ENCODE data around the gene ARL4D.
"Not testable (repeated sequence)": the region's sequence is repeated elsewhere in the genome, so short reads cannot be mapped to it uniquely, and the experiment has no call there.

ARL4D gene

GRCh38 chr17:43363181-43363925 is 35.4 kb upstream of the ARL4D start:
- Histone ChIP-seq H3K23ac (ENCODE audit: low read length) (no peak overlapping the region), H3K18ac (ENCODE audit: low read length) (no peak overlapping the region), H3K4me1 (ENCODE audit: control insufficient read depth in 1 of 2, insufficient read depth in 2 of 2, low read length in 2 of 2) (peaks cover 2 to 10% of the 10 kb centered on the region in 2 experiments), H4K91ac (ENCODE audit: low read depth, low read length) (peak overlapping the region; percentile 1), H3K36me3 (ENCODE audit: control insufficient read depth in 1 of 2, insufficient read depth in 2 of 2, low read length in 2 of 2) (no peaks in the 10 kb centered on the region), H2BK12ac (ENCODE audit: low read length) (peak overlapping the region; percentile 27), H3K4me3 (ENCODE audit: low read depth, low read length) (no peak overlapping the region), H3K79me1 (ENCODE audit: low read length) (peaks cover 17% of the 10 kb centered on the region), H3K9me3 (ENCODE audit: insufficient read depth, low read depth, low read length) (no peaks in the 10 kb centered on the region), H3K14ac (ENCODE audit: low read length) (no peak overlapping the region), H4K12ac (ENCODE audit: low read depth, low read length) (no peak overlapping the region), H2AK5ac (ENCODE audit: low read length) (peak overlapping the region; percentile 61), H2BK120ac (ENCODE audit: insufficient read depth, low read length, poor library complexity) (no peak overlapping the region), H3K4me2 (ENCODE audit: low read length) (no peak overlapping the region), H3K27me3 (ENCODE audit: insufficient read depth, low read length) (no peaks in the 10 kb centered on the region), H3K79me2 (ENCODE audit: control insufficient read depth, insufficient read depth, low read length, poor library complexity) (peaks cover 1% of the 10 kb centered on the region), H2BK5ac (ENCODE audit: low read depth, low read length, poor library complexity) (no peak overlapping the region), H3K27ac (ENCODE audit: low read depth, low read length) (no peak overlapping the region), H2AFZ (ENCODE audit: insufficient read depth, low read length, poor library complexity) (no peak overlapping the region), H3K4ac (ENCODE audit: low read depth, low read length) (no peak overlapping the region), H3K9ac (ENCODE audit: low read length) (no peak overlapping the region), H4K8ac (ENCODE audit: low read depth, low read length) (no peak overlapping the region)
- no peak for DNase-seq
- WGBS (ENCODE audit: extremely low coverage, insufficient coverage, insufficient read length) = no CpG with 5 or more reads among the region's 27 CpGs

DNA sequence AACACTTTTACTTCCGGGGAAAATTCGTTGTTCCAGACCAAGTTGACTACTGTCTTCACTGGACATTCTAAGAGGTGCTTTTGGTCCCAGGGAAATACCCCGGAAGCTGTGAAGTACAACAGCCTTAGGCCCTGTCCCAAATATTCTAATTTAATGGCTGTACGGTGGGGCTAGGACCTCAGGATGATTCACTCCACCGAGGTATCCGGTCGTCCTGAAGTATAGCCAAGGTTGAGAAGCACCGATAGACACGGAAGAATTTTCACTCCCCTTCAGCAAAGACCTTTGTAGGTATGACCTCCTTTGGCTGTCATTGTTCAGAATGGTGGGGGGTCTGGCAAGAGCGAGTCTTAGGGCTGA is 34.9 kb upstream of the ARL4D start:
- H3K4me3 ChIP-seq (ENCODE audit: low read depth, low read length) = no peak overlapping the region
- no peak overlapping the region for H2AFZ ChIP-seq (ENCODE audit: insufficient read depth, low read length, poor library complexity)
- no peak overlapping the region for H4K8ac ChIP-seq (ENCODE audit: low read depth, low read length)
- no peak overlapping the region for H3K18ac ChIP-seq (ENCODE audit: low read length)
- no peak overlapping the region for H3K14ac ChIP-seq (ENCODE audit: low read length)
- H3K27me3 ChIP-seq (ENCODE audit: insufficient read depth, low read length) = no peaks in the 10 kb centered on the region
- H3K36me3 ChIP-seq (ENCODE audit: control insufficient read depth in 1 of 2, insufficient read depth in 2 of 2, low read length in 2 of 2) = no peaks in the 10 kb centered on the region
- H4K12ac ChIP-seq (ENCODE audit: low read depth, low read length) = no peak overlapping the region
- peaks cover 22% of the 10 kb centered on the region for H3K79me1 ChIP-seq (ENCODE audit: low read length)
- H2BK120ac ChIP-seq (ENCODE audit: insufficient read depth, low read length, poor library complexity) = no peak overlapping the region
- H3K79me2 ChIP-seq (ENCODE audit: control insufficient read depth, insufficient read depth, low read length, poor library complexity) = peaks cover 2% of the 10 kb centered on the region
- peak overlapping the region; percentile 15 for H2BK12ac ChIP-seq (ENCODE audit: low read length)
- H3K9ac ChIP-seq (ENCODE audit: low read length) = no peak overlapping the region
- no peaks in the 10 kb centered on the region for H3K9me3 ChIP-seq (ENCODE audit: insufficient read depth, low read depth, low read length)
- no peak overlapping the region for H2BK5ac ChIP-seq (ENCODE audit: low read depth, low read length, poor library complexity)
- no peak overlapping the region for H3K4me2 ChIP-seq (ENCODE audit: low read length)
- H3K4ac ChIP-seq (ENCODE audit: low read depth, low read length) = no peak overlapping the region
- no peak overlapping the region for H2AK5ac ChIP-seq (ENCODE audit: low read length)
- no peak for DNase-seq
- no peak overlapping the region for H3K27ac ChIP-seq (ENCODE audit: low read depth, low read length)
- H4K91ac ChIP-seq (ENCODE audit: low read depth, low read length) = no peak overlapping the region
- no CpG with 5 or more reads among the region's 10 CpGs for WGBS (ENCODE audit: extremely low coverage, insufficient coverage, insufficient read length)
- no peak overlapping the region for H3K23ac ChIP-seq (ENCODE audit: low read length)
- H3K4me1 ChIP-seq (ENCODE audit: control insufficient read depth in 1 of 2, insufficient read depth in 2 of 2, low read length in 2 of 2) = peaks cover 2 to 10% of the 10 kb centered on the region in 2 experiments

- H2AK5ac ChIP-seq (ENCODE audit: low read length) = no peak overlapping the region
- no peak overlapping the region for H3K23ac ChIP-seq (ENCODE audit: low read length)
- H3K4ac ChIP-seq (ENCODE audit: low read depth, low read length) = no peak overlapping the region
- no peaks in the 10 kb centered on the region for H3K36me3 ChIP-seq (ENCODE audit: control insufficient read depth in 1 of 2, insufficient read depth in 2 of 2, low read length in 2 of 2)
- no peak overlapping the region for H2BK5ac ChIP-seq (ENCODE audit: low read depth, low read length, poor library complexity)
- H3K4me1 ChIP-seq (ENCODE audit: control insufficient read depth in 1 of 2, insufficient read depth in 2 of 2, low read length in 2 of 2) = peaks cover 4 to 11% of the 10 kb centered on the region in 2 experiments
- H3K79me2 ChIP-seq (ENCODE audit: control insufficient read depth, insufficient read depth, low read length, poor library complexity) = peaks cover 4% of the 10 kb centered on the region
- no peak overlapping the region for H3K18ac ChIP-seq (ENCODE audit: low read length)
- WGBS (ENCODE audit: extremely low coverage, insufficient coverage, insufficient read length) = no CpG with 5 or more reads among the region's 4 CpGs
- H3K27me3 ChIP-seq (ENCODE audit: insufficient read depth, low read length) = no peaks in the 10 kb centered on the region
- H4K91ac ChIP-seq (ENCODE audit: low read depth, low read length) = no peak overlapping the region
- no peak overlapping the region for H3K14ac ChIP-seq (ENCODE audit: low read length)
- no peak for DNase-seq
- H2BK12ac ChIP-seq (ENCODE audit: low read length) = no peak overlapping the region
- no peaks in the 10 kb centered on the region for H3K9me3 ChIP-seq (ENCODE audit: insufficient read depth, low read depth, low read length)
- H3K9ac ChIP-seq (ENCODE audit: low read length) = no peak overlapping the region
- peaks cover 26% of the 10 kb centered on the region for H3K79me1 ChIP-seq (ENCODE audit: low read length)
- H3K4me3 ChIP-seq (ENCODE audit: low read depth, low read length) = no peak overlapping the region
- no peak overlapping the region for H4K12ac ChIP-seq (ENCODE audit: low read depth, low read length)
- no peak overlapping the region for H2AFZ ChIP-seq (ENCODE audit: insufficient read depth, low read length, poor library complexity)
- no peak overlapping the region for H3K4me2 ChIP-seq (ENCODE audit: low read length)
- no peak overlapping the region for H2BK120ac ChIP-seq (ENCODE audit: insufficient read depth, low read length, poor library complexity)
- H4K8ac ChIP-seq (ENCODE audit: low read depth, low read length) = no peak overlapping the region
- H3K27ac ChIP-seq (ENCODE audit: low read depth, low read length) = no peak overlapping the region
Observed at GRCh38 chr17:43365356-43365755, 33.4 kb upstream of the ARL4D start.

DNA sequence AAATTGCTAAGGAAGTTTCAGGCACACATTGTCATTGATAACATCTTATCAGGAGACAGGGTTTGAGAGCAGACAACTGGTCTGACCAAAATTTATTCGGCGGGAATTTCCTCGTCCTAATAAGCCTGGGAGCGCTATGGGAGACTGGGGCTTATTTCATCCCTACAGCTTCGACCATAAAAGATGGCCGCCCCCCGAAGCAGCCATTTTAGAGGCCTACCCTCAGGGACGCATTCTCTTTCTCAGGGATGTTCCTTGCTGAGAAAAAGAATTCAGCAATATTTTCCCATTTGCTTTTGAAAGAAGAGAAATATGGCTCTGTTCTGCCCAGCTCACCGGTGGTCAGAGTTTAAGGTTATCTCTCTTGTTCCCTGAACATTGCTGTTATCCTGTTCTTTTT is 32.9 kb upstream of the ARL4D start:
- not testable (repeated sequence) for H3K4me3 ChIP-seq (ENCODE audit: low read depth, low read length)

More for the DNA sequence above, 32.9 kb upstream of the ARL4D start:
- not testable (repeated sequence) for H3K79me2 ChIP-seq (ENCODE audit: control insufficient read depth, insufficient read depth, low read length, poor library complexity); H2BK12ac ChIP-seq (ENCODE audit: low read length); H4K91ac ChIP-seq (ENCODE audit: low read depth, low read length); H2AK5ac ChIP-seq (ENCODE audit: low read length); H3K4me2 ChIP-seq (ENCODE audit: low read length); H3K27ac ChIP-seq (ENCODE audit: low read depth, low read length); H3K27me3 ChIP-seq (ENCODE audit: insufficient read depth, low read length); H3K14ac ChIP-seq (ENCODE audit: low read length); H3K4ac ChIP-seq (ENCODE audit: low read depth, low read length); H4K12ac ChIP-seq (ENCODE audit: low read depth, low read length); H3K23ac ChIP-seq (ENCODE audit: low read length); H3K9ac ChIP-seq (ENCODE audit: low read length); H3K9me3 ChIP-seq (ENCODE audit: insufficient read depth, low read depth, low read length); H3K18ac ChIP-seq (ENCODE audit: low read length); H2BK120ac ChIP-seq (ENCODE audit: insufficient read depth, low read length, poor library complexity); DNase-seq; H3K36me3 ChIP-seq (ENCODE audit: control insufficient read depth in 1 of 2, insufficient read depth in 2 of 2, low read length in 2 of 2); H2AFZ ChIP-seq (ENCODE audit: insufficient read depth, low read length, poor library complexity); H4K8ac ChIP-seq (ENCODE audit: low read depth, low read length); H2BK5ac ChIP-seq (ENCODE audit: low read depth, low read length, poor library complexity)
- Histone ChIP-seq H3K4me1 (ENCODE audit: control insufficient read depth in 1 of 2, insufficient read depth in 2 of 2, low read length in 2 of 2) (peaks cover 4 to 11% of the 10 kb centered on the region in 2 experiments), H3K79me1 (ENCODE audit: low read length) (peaks cover 21% of the 10 kb centered on the region)
- no CpG with 5 or more reads among the region's 9 CpGs for WGBS (ENCODE audit: extremely low coverage, insufficient coverage, insufficient read length)
